ENCODE data around the gene LCP1.

The LCP1 gene

GRCh38 chr13:46158983-46159382 is 23.0 kb downstream of the LCP1 start:
- DNase-seq (ENCODE audit: low read depth): no peak

- DNase-seq (ENCODE audit: low read depth): no peak
Observed at GRCh38 chr13:46158222-46158621, 23.8 kb downstream of the LCP1 start.

- no peak for DNase-seq (ENCODE audit: low read depth)
Observed at GRCh38 chr13:46154136-46154801, 27.7 kb downstream of the LCP1 start.

- no peak for DNase-seq (ENCODE audit: low read depth)
Observed at GRCh38 chr13:46152627-46153328, 29.2 kb downstream of the LCP1 start.

- DNase-seq (ENCODE audit: low read depth): no peak
Observed at GRCh38 chr13:46150134-46150693, 31.8 kb downstream of the LCP1 start.

- DNase-seq (ENCODE audit: low read depth): no peak
Observed at GRCh38 chr13:46149272-46150133, 32.5 kb downstream of the LCP1 start.

- DNase-seq (ENCODE audit: low read depth): no peak
Observed at GRCh38 chr13:46146898-46147297, 35.1 kb downstream of the LCP1 start.

- DNase-seq (ENCODE audit: low read depth): no peak
Observed at GRCh38 chr13:46145950-46146349, 36.0 kb downstream of the LCP1 start.

- no peak for DNase-seq (ENCODE audit: low read depth)
Observed at GRCh38 chr13:46145135-46145534, 36.8 kb downstream of the LCP1 start.

- no peak for DNase-seq (ENCODE audit: low read depth)
Observed at GRCh38 chr13:46143184-46143701, 38.7 kb downstream of the LCP1 start.

GRCh38 chr13:46142776-46143175 is 39.2 kb downstream of the LCP1 start:
- DNase-seq (ENCODE audit: low read depth): no peak

GRCh38 chr13:46140044-46140443 is 41.9 kb downstream of the LCP1 start:
- no peak for DNase-seq (ENCODE audit: low read depth)

- DNase-seq (ENCODE audit: low read depth): no peak
Observed at GRCh38 chr13:46137627-46138317, 44.2 kb downstream of the LCP1 start.

- no peak for DNase-seq (ENCODE audit: low read depth)
Observed at GRCh38 chr13:46136688-46137087, 45.3 kb downstream of the LCP1 start.

GRCh38 chr13:46134961-46135522 is 46.9 kb downstream of the LCP1 start:
- no peak for DNase-seq (ENCODE audit: low read depth)

- no peak for DNase-seq (ENCODE audit: low read depth)
Observed at GRCh38 chr13:46134494-46134893, 47.5 kb downstream of the LCP1 start.

- DNase-seq (ENCODE audit: low read depth): no peak
Observed at GRCh38 chr13:46132109-46132508, 49.9 kb downstream of the LCP1 start.

GRCh38 chr13:46131705-46132104 is 50.3 kb downstream of the LCP1 start:
- no peak for DNase-seq (ENCODE audit: low read depth)

GRCh38 chr13:46129955-46130618 is 51.9 kb downstream of the LCP1 start:
- no peak for DNase-seq (ENCODE audit: low read depth)

- DNase-seq (ENCODE audit: low read depth): no peak
Observed at GRCh38 chr13:46129124-46129523, 52.9 kb downstream of the LCP1 start.
